CD4-positive, CD25-positive, alpha-beta regulatory T cell (primary cell): Measurements from ENCODE around the gene ENDOG. TPM values are rescaled to one million over a fixed set of nuclear protein-coding genes. Genes with fewer than 3 reads are reported as not detected.
A peak's percentile ranks its signal among the peaks of the same experiment; 100 is the strongest.

Source experiments
- ATAC-seq, 2 donors: fragments of 150-1000 bp; cut with Tn5 transposase; one replicate each; pipeline ENCODE4 v1.10.0; 2021; ENCODE audit warnings: low read depth in 2 of 2, moderate number of reproducible peaks in 2 of 2, moderate library complexity in 1 of 2
- DNase-seq, 3 donors: peaks; one replicate each; pipeline versions ENCODE4 v3.0.0 to v3.0.0-alpha.2; 2012 to 2022; ENCODE audit warnings: mixed read lengths in 1 of 3
- H3K27ac ChIP-seq: one replicate; pipeline ENCODE4 v1.7.0; 2013; ENCODE audit warnings: mild to moderate bottlenecking, low read length; ENCODE audit not compliant: insufficient read depth, poor library complexity, severe bottlenecking
- H3K27me3 ChIP-seq: one replicate; pipeline ENCODE4 v1.7.0; 2013; ENCODE audit warnings: low read length; ENCODE audit not compliant: control insufficient read depth, insufficient read depth
- H3K36me3 ChIP-seq: one replicate; pipeline ENCODE4 v1.7.0; 2013; ENCODE audit warnings: mild to moderate bottlenecking, low read length, moderate library complexity; ENCODE audit not compliant: control insufficient read depth, insufficient read depth
- H3K4me1 ChIP-seq: 2 replicates; pipeline ENCODE4 v1.7.0; 2013; ENCODE audit warnings: mild to moderate bottlenecking, low read length; ENCODE audit not compliant: insufficient read depth, control insufficient read depth, poor library complexity, severe bottlenecking
- H3K4me3 ChIP-seq: one replicate; pipeline ENCODE4 v1.7.0; 2013; ENCODE audit warnings: low read depth, mild to moderate bottlenecking, low read length, moderate library complexity
- H3K9me3 ChIP-seq, 2 experiments: 1 replicate in 1 of 2; 2 replicates in 1 of 2; pipeline ENCODE4 v1.7.0; 2013; ENCODE audit warnings: low read length in 2 of 2, mild to moderate bottlenecking in 1 of 2, moderate library complexity in 1 of 2; ENCODE audit not compliant: control insufficient read depth in 2 of 2
- H3K27ac Mint-ChIP-seq, 3 donors: one replicate each; pipeline ENCODE4 v1.8.0; 2020 to 2022; ENCODE audit warnings: mild to moderate bottlenecking in 3 of 3, mixed read lengths in 3 of 3, moderate library complexity in 2 of 3
- H3K27me3 Mint-ChIP-seq: one replicate; pipeline ENCODE4 v1.8.0; 2022; ENCODE audit warnings: mild to moderate bottlenecking, mixed read lengths
- H3K36me3 Mint-ChIP-seq: one replicate; pipeline ENCODE4 v1.8.0; 2020; ENCODE audit warnings: mixed read lengths
- H3K4me1 Mint-ChIP-seq, 4 donors: one replicate each; pipeline ENCODE4 v1.8.0; 2020 to 2022; ENCODE audit warnings: mixed read lengths in 4 of 4, mild to moderate bottlenecking in 1 of 4
- H3K4me3 Mint-ChIP-seq, 4 donors: one replicate each; pipeline ENCODE4 v1.8.0; 2020 to 2022; ENCODE audit warnings: mild to moderate bottlenecking in 4 of 4, mixed read lengths in 4 of 4, moderate library complexity in 3 of 4
- H3K9me3 Mint-ChIP-seq, 7 donors: one replicate each; pipeline ENCODE4 v1.8.0; 2020 to 2022; ENCODE audit warnings: mixed read lengths in 7 of 7, mild to moderate bottlenecking in 3 of 7, moderate library complexity in 2 of 7
- polyA plus RNA-seq, 4 donors: library from polyadenylated mRNA; unstranded; fragments of 300-500 nt; fragmentation: Illumina TruSeq; gene quantifications; one replicate each; pipeline ENCODE4 v1.2.3, GENCODE V29; 2021
- total RNA-seq: library from RNA; stranded (reverse); gene quantifications from one replicate; pipeline ENCODE4 v1.2.3, GENCODE V29; 2022

Gene ENDOG
- total and polyA plus RNA-seq, 5 donors from 2014 or later: 9.6 to 20.6 (median 18.8) TPM

DNA sequence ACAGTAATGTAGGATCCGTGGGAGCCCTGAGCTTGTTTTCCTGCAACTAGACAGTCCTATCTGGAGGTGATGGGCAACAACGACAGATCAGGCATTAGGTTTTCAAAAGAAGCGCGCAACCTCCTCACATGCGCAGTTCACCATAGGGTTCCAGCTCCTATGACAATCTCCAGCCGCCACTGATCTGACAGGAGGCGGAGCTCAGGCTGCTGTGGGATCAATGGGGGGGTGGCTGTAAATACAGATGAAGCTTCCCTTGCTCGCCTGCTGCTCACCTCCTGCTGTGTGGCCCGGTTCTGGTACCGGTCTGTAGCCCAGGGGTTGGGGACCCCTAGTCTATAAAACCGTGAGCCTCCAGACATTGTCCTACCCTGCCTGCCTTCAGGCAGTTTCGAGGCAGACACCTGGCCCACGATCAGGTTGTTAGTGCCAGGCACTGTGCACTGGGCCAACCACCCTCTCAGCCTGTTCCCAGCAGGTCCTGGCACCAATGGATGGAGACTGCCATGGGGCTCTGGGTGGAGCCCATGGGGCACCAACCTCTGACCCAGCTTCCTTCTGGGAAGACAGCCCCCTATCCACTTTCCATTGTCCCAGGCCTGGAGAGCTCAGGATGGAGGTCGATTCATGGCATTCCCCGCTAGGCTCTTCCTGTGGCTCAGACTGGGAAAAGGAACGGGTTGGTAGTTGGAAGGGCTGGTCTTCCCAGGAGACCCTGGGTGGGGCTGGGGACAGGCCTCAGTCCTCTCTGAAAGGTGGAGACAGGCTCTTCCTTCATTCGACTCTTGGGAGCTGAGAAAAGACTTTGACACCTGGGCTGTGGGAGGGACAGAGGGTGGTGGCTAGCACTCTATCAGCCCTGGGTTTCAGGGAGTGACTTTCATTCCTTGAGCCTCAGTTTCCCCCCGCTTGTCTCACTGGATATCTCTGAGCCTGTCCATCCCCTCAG, 1.7 kb downstream of the ENDOG start:
- H3K4me3 Mint-ChIP-seq: peak overlapping the region; percentile 72 to 95 (median 86)
- DNase-seq (no peak), ATAC-seq (no peak)
- peaks cover 4% of the 10 kb centered on the region for H3K27me3 Mint-ChIP-seq
- no peaks in the 10 kb centered on the region for H3K9me3 Mint-ChIP-seq
- Histone ChIP-seq H3K27ac (no peak overlapping the region), H3K4me3 (peak overlapping the region; percentile 19), H3K36me3 (peaks cover 23% of the 10 kb centered on the region), H3K4me1 (peaks cover 15% of the 10 kb centered on the region), H3K27me3 (no peaks in the 10 kb centered on the region), H3K9me3 (no peaks in the 10 kb centered on the region)
- peaks cover 8% of the 10 kb centered on the region for H3K36me3 Mint-ChIP-seq
- H3K27ac Mint-ChIP-seq: no peak overlapping the region
- peaks cover 3 to 26% (median 11%) of the 10 kb centered on the region in 4 donors for H3K4me1 Mint-ChIP-seq

DNA sequence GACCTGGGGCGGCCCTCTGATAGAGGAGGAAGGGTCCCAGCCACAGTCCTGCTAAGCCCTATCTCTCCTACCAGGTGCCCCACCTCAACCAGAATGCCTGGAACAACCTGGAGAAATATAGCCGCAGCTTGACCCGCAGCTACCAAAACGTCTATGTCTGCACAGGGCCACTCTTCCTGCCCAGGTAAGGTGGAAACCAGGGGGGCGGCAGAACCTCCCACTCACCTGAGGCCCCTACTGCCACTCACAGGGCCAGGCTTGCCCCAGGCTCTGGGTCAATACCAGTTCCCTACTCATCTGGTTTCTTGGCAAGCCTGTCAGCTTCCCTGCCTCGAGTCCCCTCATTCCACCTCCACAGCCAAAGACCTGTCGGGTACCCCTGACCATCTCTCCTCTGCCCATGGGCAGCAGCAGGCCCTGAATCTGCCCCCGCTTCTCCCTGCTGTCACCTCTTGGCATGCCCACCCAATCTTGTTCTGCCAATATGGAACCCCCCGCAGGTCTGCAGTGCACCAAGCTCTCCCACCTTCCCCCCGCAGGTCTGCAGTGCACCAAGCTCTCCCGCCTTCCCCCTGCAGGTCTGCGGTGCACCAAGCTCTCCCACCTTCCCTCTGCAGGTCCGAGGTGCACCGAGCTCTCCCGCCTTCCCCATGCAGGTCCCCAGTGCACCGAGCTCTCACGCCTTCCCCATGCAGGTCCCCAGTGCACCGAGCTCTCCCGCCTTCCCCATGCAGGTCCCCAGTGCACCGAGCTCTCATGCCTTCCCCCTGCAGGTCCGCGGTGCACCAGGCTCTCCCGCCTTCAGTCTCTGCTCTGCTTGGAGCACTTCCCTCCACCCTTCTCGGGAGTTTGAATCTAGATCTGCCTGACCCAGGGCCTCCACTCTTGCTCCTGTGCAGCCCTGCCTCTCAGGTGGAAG, 2.6 kb downstream of the ENDOG start:
- Mint-ChIP-seq H3K9me3 (no peaks in the 10 kb centered on the region), H3K36me3 (peaks cover 13% of the 10 kb centered on the region), H3K4me3 (peak overlapping the region; percentile 50 to 89 (median 79)), H3K27me3 (peaks cover 4% of the 10 kb centered on the region), H3K27ac (no peak overlapping the region), H3K4me1 (peaks cover 3 to 24% (median 11%) of the 10 kb centered on the region in 4 donors)
- DNase-seq (no peak), ATAC-seq (no peak)
- Histone ChIP-seq H3K27ac (no peak overlapping the region), H3K4me1 (peaks cover 15% of the 10 kb centered on the region), H3K4me3 (no peak overlapping the region), H3K9me3 (no peaks in the 10 kb centered on the region), H3K27me3 (no peaks in the 10 kb centered on the region), H3K36me3 (peaks cover 30% of the 10 kb centered on the region)

DNA sequence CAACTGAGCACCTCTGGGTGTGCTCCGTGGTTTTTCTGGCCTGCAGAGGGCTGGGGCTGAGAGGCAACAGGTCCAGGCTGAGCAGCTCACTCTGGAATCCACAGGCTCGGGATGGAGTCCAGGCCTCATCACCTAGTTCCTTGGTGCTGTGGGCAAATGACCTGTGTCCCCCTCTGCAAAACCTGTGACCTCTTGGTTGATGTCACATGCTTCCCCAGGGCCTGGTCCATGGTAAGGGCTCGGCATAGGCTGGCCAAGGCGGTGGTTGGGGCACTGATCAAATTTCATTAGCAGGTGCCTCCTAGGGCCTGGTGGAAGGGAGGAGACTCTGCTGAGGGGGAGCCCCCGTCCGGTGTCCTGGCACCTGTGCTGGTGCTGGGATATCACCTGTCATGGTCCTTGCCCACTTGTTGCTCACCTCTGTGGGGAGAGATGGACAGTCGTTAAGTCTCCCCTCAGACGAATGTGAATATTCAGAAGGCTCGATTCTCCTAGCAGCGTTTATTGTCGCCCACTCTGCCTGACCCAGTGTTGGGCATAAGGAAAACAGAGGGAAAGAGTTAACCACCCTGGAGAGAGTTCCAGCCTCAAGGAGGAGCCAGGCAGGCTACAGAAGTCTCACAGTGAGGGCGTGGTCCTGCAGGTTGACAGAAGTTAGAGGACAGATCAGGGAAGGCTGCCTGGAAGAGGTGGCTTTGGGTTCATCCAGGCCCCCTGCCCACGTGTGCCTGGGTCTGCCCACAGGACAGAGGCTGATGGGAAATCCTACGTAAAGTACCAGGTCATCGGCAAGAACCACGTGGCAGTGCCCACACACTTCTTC, 3.5 kb downstream of the ENDOG start:
- no peak for DNase-seq
- no peak for ATAC-seq
- Histone ChIP-seq H3K4me3 (no peak overlapping the region), H3K27ac (no peak overlapping the region), H3K4me1 (peaks cover 15% of the 10 kb centered on the region), H3K9me3 (no peaks in the 10 kb centered on the region), H3K36me3 (peaks cover 39% of the 10 kb centered on the region), H3K27me3 (no peaks in the 10 kb centered on the region)
- Mint-ChIP-seq H3K9me3 (no peaks in the 10 kb centered on the region), H3K27ac (peak overlapping the region in 1 of 3 donors; percentile 66), H3K4me1 (peaks cover 3 to 24% (median 11%) of the 10 kb centered on the region in 4 donors), H3K4me3 (peak overlapping the region in 3 of 4 donors; percentile 58 to 87 (median 79)), H3K36me3 (peaks cover 13% of the 10 kb centered on the region), H3K27me3 (peaks cover 4% of the 10 kb centered on the region)

DNA sequence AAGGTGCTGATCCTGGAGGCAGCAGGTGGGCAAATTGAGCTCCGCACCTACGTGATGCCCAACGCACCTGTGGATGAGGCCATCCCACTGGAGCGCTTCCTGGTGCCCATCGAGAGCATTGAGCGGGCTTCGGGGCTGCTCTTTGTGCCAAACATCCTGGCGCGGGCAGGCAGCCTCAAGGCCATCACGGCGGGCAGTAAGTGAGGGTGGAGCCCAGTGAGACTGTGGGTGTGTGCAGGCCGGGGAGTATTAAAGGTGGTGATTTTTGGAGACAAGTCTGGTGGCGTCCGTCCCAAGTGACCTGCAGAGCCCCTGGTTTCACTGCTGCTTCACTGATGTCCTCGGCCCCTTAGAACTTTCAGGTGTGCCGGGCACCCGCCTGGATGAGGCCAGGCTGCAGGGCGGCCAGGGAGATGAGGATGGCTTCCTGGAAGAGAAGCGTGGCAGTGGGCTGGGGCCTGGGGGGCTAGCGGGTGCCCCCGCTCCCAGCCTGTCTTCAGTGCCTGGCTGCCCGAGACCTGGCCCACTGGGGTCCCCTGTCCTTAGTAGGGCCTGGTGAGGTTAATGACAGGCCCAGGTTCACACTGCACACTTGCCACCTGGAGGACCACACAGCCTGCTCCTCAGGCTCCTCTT, 4.2 kb downstream of the ENDOG start:
- Mint-ChIP-seq H3K9me3 (no peaks in the 10 kb centered on the region), H3K27me3 (peaks cover 4% of the 10 kb centered on the region), H3K4me1 (peaks cover 3 to 24% (median 10%) of the 10 kb centered on the region in 4 donors), H3K4me3 (peak overlapping the region in 3 of 4 donors; percentile 27 to 41 (median 41)), H3K27ac (peak overlapping the region in 1 of 3 donors; percentile 63), H3K36me3 (peaks cover 19% of the 10 kb centered on the region)
- H3K27me3 ChIP-seq: no peaks in the 10 kb centered on the region
- DNase-seq (no peak), ATAC-seq (no peak)
- H3K4me3 ChIP-seq: no peak overlapping the region
- no peak overlapping the region for H3K27ac ChIP-seq
- H3K9me3 ChIP-seq: no peaks in the 10 kb centered on the region
- peaks cover 15% of the 10 kb centered on the region for H3K4me1 ChIP-seq
- peaks cover 42% of the 10 kb centered on the region for H3K36me3 ChIP-seq

DNA sequence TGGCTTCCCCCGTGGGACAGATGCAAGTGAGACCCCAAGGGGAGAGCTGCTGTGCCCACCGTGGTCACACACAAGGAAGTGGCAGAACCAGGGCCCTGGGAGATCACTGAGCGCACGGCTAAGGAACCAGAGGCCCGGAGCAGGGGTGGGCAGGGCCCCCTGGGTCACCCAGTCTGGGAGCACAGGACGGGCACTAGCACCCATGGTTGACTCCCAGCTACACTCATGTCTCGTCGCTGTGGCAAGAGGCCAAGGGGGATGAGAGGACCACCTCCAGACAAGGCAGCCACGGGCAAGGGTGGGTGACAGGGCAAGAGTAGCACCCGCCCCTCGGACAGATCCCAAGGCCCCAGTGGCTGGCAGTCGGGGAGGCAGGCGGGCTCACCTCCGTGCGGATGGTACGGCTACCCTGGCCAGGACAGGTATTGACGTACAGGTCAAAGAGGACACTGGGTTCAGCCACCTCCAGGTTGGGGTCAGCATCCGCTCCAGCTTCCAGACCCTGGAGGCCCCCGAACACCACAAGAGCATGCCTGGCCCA, 5.1 kb downstream of the ENDOG start:
- Histone ChIP-seq H3K9me3 (no peaks in the 10 kb centered on the region), H3K4me3 (no peak overlapping the region), H3K4me1 (peaks cover 18% of the 10 kb centered on the region), H3K27ac (no peak overlapping the region), H3K36me3 (peaks cover 45% of the 10 kb centered on the region), H3K27me3 (no peaks in the 10 kb centered on the region)
- H3K27me3 Mint-ChIP-seq: no peaks in the 10 kb centered on the region
- H3K4me3 Mint-ChIP-seq: peak overlapping the region in 1 of 4 donors; percentile 41
- peaks cover 19% of the 10 kb centered on the region for H3K36me3 Mint-ChIP-seq
- peaks cover 3 to 28% (median 5%) of the 10 kb centered on the region in 4 donors for H3K4me1 Mint-ChIP-seq
- H3K27ac Mint-ChIP-seq: no peak overlapping the region
- no peak for DNase-seq
- no peak for ATAC-seq
- no peaks in the 10 kb centered on the region for H3K9me3 Mint-ChIP-seq

DNA sequence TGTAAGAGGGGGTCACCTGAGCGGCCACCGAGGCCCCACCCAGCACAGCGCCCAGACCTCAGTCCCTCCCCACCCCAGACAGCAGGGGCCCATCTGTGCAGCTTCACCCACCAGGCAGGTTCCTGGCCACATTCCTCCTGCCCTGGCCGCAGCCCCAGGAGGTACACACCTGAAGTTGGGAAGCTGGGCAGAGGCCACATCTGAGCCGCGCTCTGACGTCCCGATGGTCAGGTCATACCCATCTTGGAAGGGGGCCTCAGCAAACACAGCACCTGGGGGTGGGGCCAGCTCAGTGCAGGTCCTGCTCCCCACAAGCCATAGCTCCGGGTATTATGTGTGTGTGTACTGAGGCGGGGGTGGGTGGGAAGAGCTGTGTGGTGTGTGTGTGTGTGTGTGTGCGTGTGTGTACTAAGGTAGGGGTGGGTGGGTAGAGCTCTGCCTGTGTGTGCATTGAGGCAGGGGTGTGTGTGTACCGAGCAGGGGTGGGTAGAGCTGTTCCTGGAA, 5.7 kb downstream of the ENDOG start:
- no peaks in the 10 kb centered on the region for H3K27me3 ChIP-seq

More for the DNA sequence above, 5.7 kb downstream of the ENDOG start:
- Histone ChIP-seq H3K4me1 (peaks cover 22% of the 10 kb centered on the region), H3K9me3 (no peaks in the 10 kb centered on the region), H3K4me3 (no peak overlapping the region), H3K36me3 (peaks cover 45% of the 10 kb centered on the region), H3K27ac (no peak overlapping the region)
- Mint-ChIP-seq H3K4me1 (peaks cover 3 to 34% (median 9%) of the 10 kb centered on the region in 4 donors), H3K9me3 (no peaks in the 10 kb centered on the region), H3K27me3 (no peaks in the 10 kb centered on the region), H3K27ac (no peak overlapping the region), H3K4me3 (peak overlapping the region in 1 of 4 donors; percentile 41), H3K36me3 (peaks cover 19% of the 10 kb centered on the region)
- ATAC-seq (no peak), DNase-seq (no peak)
